Vagina (tissue), 2 donors: Measurements from ENCODE around the gene PRKAR1B.

ENCODE experiments used
- CTCF ChIP-seq, 3 experiments: fragments of 450-650 bp in 2 of 3; fragments of 200-600 bp in 1 of 3; sonication (generic) in 1 of 3; IDR thresholded peaks; one replicate each; pipeline ENCODE4 v1.5.1; 2017 to 2019; ENCODE audit warnings: antibody characterized with exemption in 3 of 3, mild to moderate bottlenecking in 2 of 3, moderate library complexity in 2 of 3
- POLR2AphosphoS5 ChIP-seq, 2 donors: sonication (generic); formaldehyde crosslinking; IDR thresholded peaks; one replicate each; pipeline ENCODE4 v1.9.0; 2017; ENCODE audit warnings: antibody characterized with exemption in 2 of 2, mild to moderate bottlenecking in 2 of 2, low read depth in 1 of 2; ENCODE audit not compliant: insufficient read depth in 1 of 2

- TF ChIP-seq CTCF (IDR thresholded peaks at IDR 0.05) = no peak
- no peak for TF ChIP-seq POLR2AphosphoS5 (IDR thresholded peaks at IDR 0.05; ENCODE audit: insufficient read depth in 1 of 2, low read depth in 1 of 2)
Observed at GRCh38 chr7:652881-653280, 74.2 kb downstream of the PRKAR1B start.
